ENCODE measurements around the gene ST6GALNAC4. TPM values are rescaled to one million over a fixed set of nuclear protein-coding genes. Genes with fewer than 3 reads are reported as not detected.
A peak's percentile ranks its signal among the peaks of the same experiment; 100 is the strongest.

ST6GALNAC4 gene
- total and polyA plus RNA-seq, 2 experiments from 2014 or later: 48.8 to 119 TPM

- DNase-seq (ENCODE audit: low read depth in 1 of 2, low spot score in 1 of 2): peak in 1 of 2 donors; percentile 71
- Histone ChIP-seq H3K27ac (no peak overlapping the region), H3K36me3 (no peaks in the 10 kb centered on the region), H3K27me3 (peaks cover 31% of the 10 kb centered on the region), H3K4me3 (no peak overlapping the region), H3K9me3 (ENCODE audit: low read depth) (no peaks in the 10 kb centered on the region), H3K4me1 (ENCODE audit: low read depth) (no peaks in the 10 kb centered on the region)
- TF ChIP-seq CTCF (IDR thresholded peaks at IDR 0.05; ENCODE audit: low read depth, low read length): no peak
Observed at GRCh38 chr9:127923771-127924170, 6.9 kb upstream of the ST6GALNAC4 start.

- Histone ChIP-seq H3K4me3 (no peak overlapping the region), H3K9me3 (ENCODE audit: low read depth) (no peaks in the 10 kb centered on the region), H3K27me3 (peaks cover 24% of the 10 kb centered on the region), H3K4me1 (ENCODE audit: low read depth) (peaks cover 3% of the 10 kb centered on the region), H3K36me3 (no peaks in the 10 kb centered on the region), H3K27ac (no peak overlapping the region)
- DNase-seq (ENCODE audit: low read depth in 1 of 2, low spot score in 1 of 2): no peak
- TF ChIP-seq CTCF (IDR thresholded peaks at IDR 0.05; ENCODE audit: low read depth, low read length): no peak
Observed at GRCh38 chr9:127923046-127923445, 6.2 kb upstream of the ST6GALNAC4 start.

GRCh38 chr9:127921557-127922120, 4.8 kb upstream of the ST6GALNAC4 start:
- Histone ChIP-seq H3K27ac (no peak overlapping the region), H3K4me3 (no peak overlapping the region), H3K27me3 (peaks cover 10% of the 10 kb centered on the region), H3K9me3 (ENCODE audit: low read depth) (no peaks in the 10 kb centered on the region), H3K4me1 (ENCODE audit: low read depth) (peaks cover 3% of the 10 kb centered on the region), H3K36me3 (no peaks in the 10 kb centered on the region)
- DNase-seq (ENCODE audit: low read depth in 1 of 2, low spot score in 1 of 2): peak; percentile 58 to 65
- peak; percentile 72 for TF ChIP-seq CTCF (IDR thresholded peaks at IDR 0.05; ENCODE audit: low read depth, low read length)

GRCh38 chr9:127920794-127921193, 4.0 kb upstream of the ST6GALNAC4 start:
- Histone ChIP-seq H3K27me3 (peaks cover 3% of the 10 kb centered on the region), H3K27ac (no peak overlapping the region), H3K4me1 (ENCODE audit: low read depth) (peaks cover 9% of the 10 kb centered on the region), H3K9me3 (ENCODE audit: low read depth) (no peaks in the 10 kb centered on the region), H3K4me3 (no peak overlapping the region), H3K36me3 (no peaks in the 10 kb centered on the region)
- no peak for DNase-seq (ENCODE audit: low read depth in 1 of 2, low spot score in 1 of 2)
- TF ChIP-seq CTCF (IDR thresholded peaks at IDR 0.05; ENCODE audit: low read depth, low read length): no peak

GRCh38 chr9:127919253-127919815, 2.5 kb upstream of the ST6GALNAC4 start:
- peak in 1 of 2 donors; percentile 98 for DNase-seq (ENCODE audit: low read depth in 1 of 2, low spot score in 1 of 2)

More at GRCh38 chr9:127919253-127919815, 2.5 kb upstream of the ST6GALNAC4 start:
- no peak overlapping the region for H3K27ac ChIP-seq
- H3K36me3 ChIP-seq: no peaks in the 10 kb centered on the region
- no peaks in the 10 kb centered on the region for H3K9me3 ChIP-seq (ENCODE audit: low read depth)
- no peaks in the 10 kb centered on the region for H3K27me3 ChIP-seq
- no peak for TF ChIP-seq CTCF (IDR thresholded peaks at IDR 0.05; ENCODE audit: low read depth, low read length)
- H3K4me3 ChIP-seq: no peak overlapping the region
- H3K4me1 ChIP-seq (ENCODE audit: low read depth): peaks cover 11% of the 10 kb centered on the region

Data from cardiac muscle cell (in vitro differentiated cells and primary cell).